Measurements from ENCODE around the gene LINGO3. TPM values are rescaled to one million over a fixed set of nuclear protein-coding genes. Genes with fewer than 3 reads are reported as not detected.

The LINGO3 gene
- total RNA-seq, 2 donors from 2014 or later = 0.20 to 1.0 TPM

DNA sequence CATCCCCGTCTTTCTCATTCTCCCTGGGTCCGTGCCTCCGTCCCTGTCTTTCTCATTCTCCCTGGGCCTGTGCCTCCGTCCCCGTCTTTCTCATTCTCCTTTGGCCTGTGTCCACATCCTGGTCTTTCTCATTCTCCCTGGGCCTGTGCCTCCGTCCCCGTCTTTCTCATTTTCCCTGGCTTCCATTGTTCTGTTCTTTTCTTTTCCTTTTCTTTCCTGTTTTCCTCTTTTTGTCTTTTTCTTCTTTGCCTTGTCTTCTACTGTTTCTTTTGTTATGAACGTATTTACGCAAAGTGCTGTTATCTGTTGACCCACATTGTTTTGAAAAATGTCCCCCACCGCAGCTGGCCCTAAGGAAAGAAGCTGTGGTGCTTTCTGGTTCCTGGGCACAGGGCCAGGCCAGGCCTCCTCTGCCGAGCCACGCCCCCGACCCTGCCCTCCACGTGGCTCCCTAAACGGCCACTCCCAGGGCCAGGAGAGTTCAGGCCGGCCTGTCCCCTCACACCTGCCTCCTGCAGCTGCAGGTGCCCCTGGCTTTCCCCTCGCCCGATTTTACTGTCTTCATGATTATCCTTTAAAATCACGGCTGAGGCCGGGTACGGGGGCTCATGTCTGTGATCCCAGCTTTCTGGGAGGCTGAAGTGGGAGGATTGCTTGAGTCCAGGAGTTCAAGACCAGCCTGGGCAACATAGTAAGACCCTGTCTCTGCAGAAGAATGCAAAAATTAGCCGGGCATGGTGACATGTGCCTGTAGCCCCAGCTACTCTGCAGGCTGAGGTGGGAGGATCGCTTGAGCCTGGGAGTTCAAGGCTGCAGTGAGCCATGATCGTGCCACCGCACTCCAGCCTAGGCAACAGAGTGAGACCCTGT is 38.1 kb upstream of the LINGO3 start:
- Mint-ChIP-seq H3K36me3 (ENCODE audit: low read depth) (peaks cover 11% of the 10 kb centered on the region), H3K27me3 (ENCODE audit: insufficient read depth) (no peaks in the 10 kb centered on the region), H3K27ac (no peak overlapping the region), H3K4me3 (no peak overlapping the region), H3K9me3 (no peaks in the 10 kb centered on the region), H3K4me1 (no peaks in the 10 kb centered on the region)
- Histone ChIP-seq H3K4me1 (ENCODE audit: control insufficient read depth, insufficient read depth, low read length) (no peaks in the 10 kb centered on the region), H3K9me3 (ENCODE audit: control insufficient read depth, low read length) (no peaks in the 10 kb centered on the region), H3K27me3 (ENCODE audit: control insufficient read depth, insufficient read depth, low read length, poor library complexity, severe bottlenecking) (no peaks in the 10 kb centered on the region), H3K36me3 (ENCODE audit: control insufficient read depth, insufficient read depth, low read length) (peaks cover 14% of the 10 kb centered on the region), H3K9ac (ENCODE audit: extremely low read depth, low read length, poor library complexity, severe bottlenecking) (no peak overlapping the region), H3K27ac (ENCODE audit: low read depth, low read length) (no peak overlapping the region), H3K4me3 (ENCODE audit: low read length) (no peak overlapping the region)
- WGBS, 2 experiments (ENCODE audit: insufficient coverage in 1 of 2, insufficient read length in 1 of 2) = 90 to 94% methylated on average over 15 to 24 of the region's 25 CpGs
- TF ChIP-seq, protein P1, sequence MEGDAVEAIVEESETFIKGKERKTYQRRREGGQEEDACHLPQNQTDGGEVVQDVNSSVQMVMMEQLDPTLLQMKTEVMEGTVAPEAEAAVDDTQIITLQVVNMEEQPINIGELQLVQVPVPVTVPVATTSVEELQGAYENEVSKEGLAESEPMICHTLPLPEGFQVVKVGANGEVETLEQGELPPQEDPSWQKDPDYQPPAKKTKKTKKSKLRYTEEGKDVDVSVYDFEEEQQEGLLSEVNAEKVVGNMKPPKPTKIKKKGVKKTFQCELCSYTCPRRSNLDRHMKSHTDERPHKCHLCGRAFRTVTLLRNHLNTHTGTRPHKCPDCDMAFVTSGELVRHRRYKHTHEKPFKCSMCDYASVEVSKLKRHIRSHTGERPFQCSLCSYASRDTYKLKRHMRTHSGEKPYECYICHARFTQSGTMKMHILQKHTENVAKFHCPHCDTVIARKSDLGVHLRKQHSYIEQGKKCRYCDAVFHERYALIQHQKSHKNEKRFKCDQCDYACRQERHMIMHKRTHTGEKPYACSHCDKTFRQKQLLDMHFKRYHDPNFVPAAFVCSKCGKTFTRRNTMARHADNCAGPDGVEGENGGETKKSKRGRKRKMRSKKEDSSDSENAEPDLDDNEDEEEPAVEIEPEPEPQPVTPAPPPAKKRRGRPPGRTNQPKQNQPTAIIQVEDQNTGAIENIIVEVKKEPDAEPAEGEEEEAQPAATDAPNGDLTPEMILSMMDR (conservative IDR thresholded peaks at IDR 0.05) = no peak
- DNase-seq = no peak

DNA sequence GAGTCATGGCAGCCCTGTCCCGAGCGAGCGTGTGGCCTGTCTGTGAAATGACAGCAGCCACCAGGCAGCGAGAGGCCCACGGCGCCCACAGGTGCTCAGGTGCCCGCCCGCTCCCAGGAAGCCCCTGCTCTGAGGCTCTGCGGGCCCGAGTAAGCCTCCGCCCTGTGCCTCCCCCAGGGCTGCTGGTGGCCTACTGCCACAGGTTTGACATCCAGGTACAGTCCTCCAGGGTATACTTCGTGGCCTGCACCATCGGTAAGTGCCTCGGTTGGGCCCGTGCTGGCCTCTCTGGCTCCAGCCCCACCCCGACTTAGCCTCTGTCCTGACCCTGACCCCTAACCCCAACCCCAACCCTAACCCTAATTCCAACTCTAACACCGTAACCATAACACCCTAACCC is 37.1 kb upstream of the LINGO3 start:
- Mint-ChIP-seq H3K4me1 (no peaks in the 10 kb centered on the region), H3K27ac (no peak overlapping the region), H3K4me3 (no peak overlapping the region), H3K27me3 (ENCODE audit: insufficient read depth) (no peaks in the 10 kb centered on the region), H3K36me3 (ENCODE audit: low read depth) (peaks cover 11% of the 10 kb centered on the region), H3K9me3 (no peaks in the 10 kb centered on the region)
- WGBS, 2 experiments (ENCODE audit: insufficient coverage in 1 of 2, insufficient read length in 1 of 2) = 94 to 97% methylated on average over 17 of the region's 17 CpGs
- no peaks in the 10 kb centered on the region for H3K4me1 ChIP-seq (ENCODE audit: control insufficient read depth, insufficient read depth, low read length)
- no peaks in the 10 kb centered on the region for H3K27me3 ChIP-seq (ENCODE audit: control insufficient read depth, insufficient read depth, low read length, poor library complexity, severe bottlenecking)
- no peak for DNase-seq
- H3K9ac ChIP-seq (ENCODE audit: extremely low read depth, low read length, poor library complexity, severe bottlenecking) = no peak overlapping the region
- no peak overlapping the region for H3K27ac ChIP-seq (ENCODE audit: low read depth, low read length)
- no peak overlapping the region for H3K4me3 ChIP-seq (ENCODE audit: low read length)
- TF ChIP-seq, protein P1 (conservative IDR thresholded peaks at IDR 0.05) = no peak
- no peaks in the 10 kb centered on the region for H3K9me3 ChIP-seq (ENCODE audit: control insufficient read depth, low read length)
- peaks cover 8% of the 10 kb centered on the region for H3K36me3 ChIP-seq (ENCODE audit: control insufficient read depth, insufficient read depth, low read length)

DNA sequence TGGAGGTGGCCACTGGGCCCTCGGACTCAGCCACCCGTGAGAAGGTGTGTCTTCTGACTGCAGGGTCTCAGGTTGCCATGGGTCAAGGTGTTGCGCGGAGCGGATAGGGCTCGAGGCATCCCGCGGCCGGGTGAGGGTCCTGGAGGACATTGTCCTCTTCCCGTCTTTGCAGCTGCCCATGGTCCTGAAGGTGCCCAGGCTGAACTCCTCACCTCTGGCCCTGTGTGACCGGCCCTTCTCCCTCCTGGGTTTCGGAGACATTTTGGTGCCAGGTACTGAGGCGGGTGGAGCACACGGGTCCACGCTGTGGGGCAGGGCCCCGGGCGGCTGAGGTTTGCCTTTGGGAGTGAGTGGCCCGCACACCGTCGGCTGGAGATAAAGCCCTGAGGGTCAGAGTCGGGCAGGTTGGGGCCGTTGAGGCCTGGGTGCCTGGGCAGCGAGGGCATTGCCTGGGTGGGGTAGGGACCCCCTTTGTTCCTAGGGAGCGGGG is 36.5 kb upstream of the LINGO3 start:
- no peak for DNase-seq
- Mint-ChIP-seq H3K9me3 (no peaks in the 10 kb centered on the region), H3K27me3 (ENCODE audit: insufficient read depth) (no peaks in the 10 kb centered on the region), H3K4me3 (no peak overlapping the region), H3K4me1 (no peaks in the 10 kb centered on the region), H3K36me3 (ENCODE audit: low read depth) (peaks cover 11% of the 10 kb centered on the region), H3K27ac (no peak overlapping the region)
- Histone ChIP-seq H3K27ac (ENCODE audit: low read depth, low read length) (no peak overlapping the region), H3K4me1 (ENCODE audit: control insufficient read depth, insufficient read depth, low read length) (no peaks in the 10 kb centered on the region), H3K27me3 (ENCODE audit: control insufficient read depth, insufficient read depth, low read length, poor library complexity, severe bottlenecking) (no peaks in the 10 kb centered on the region), H3K36me3 (ENCODE audit: control insufficient read depth, insufficient read depth, low read length) (peaks cover 8% of the 10 kb centered on the region), H3K9ac (ENCODE audit: extremely low read depth, low read length, poor library complexity, severe bottlenecking) (no peak overlapping the region), H3K4me3 (ENCODE audit: low read length) (no peak overlapping the region), H3K9me3 (ENCODE audit: control insufficient read depth, low read length) (no peaks in the 10 kb centered on the region)
- TF ChIP-seq, protein P1 (conservative IDR thresholded peaks at IDR 0.05) = no peak
- WGBS, 2 experiments (ENCODE audit: insufficient coverage in 1 of 2, insufficient read length in 1 of 2) = 94 to 98% methylated on average over 16 to 24 of the region's 24 CpGs
